ENCODE data around the gene SIL1. TPM values are rescaled to one million over a fixed set of nuclear protein-coding genes. Genes with fewer than 3 reads are reported as not detected.

SIL1 gene
- total RNA-seq, 1 experiment from 2014 or later, result 46.5 TPM

GRCh38 chr5:138965626-138966025 is 232.5 kb downstream of the SIL1 start:
- no peaks in the 10 kb centered on the region for H3F3A ChIP-seq (ENCODE audit: insufficient read depth, low read depth)
- H3K4me1 ChIP-seq (replicated peaks; ENCODE audit: insufficient read depth), result peaks cover 4% of the 10 kb centered on the region; the same call in 1 of the 2 replicates
- POLR2A ChIA-PET (ENCODE audit: unreplicated experiment), result no interaction called here
- intact Hi-C loops (cut with micrococcal nuclease; ENCODE audit: unreplicated experiment), result no loop called here
- no peak overlapping the region for H3K4me2 ChIP-seq
- H3K27me3 ChIP-seq (ENCODE audit: insufficient read depth, low read depth), result no peaks in the 10 kb centered on the region
- CTCF ChIA-PET, result interaction anchor here (0.6 kb wide), 1 partner anchor 233 kb away, joined by 5 read pairs; no protein-coding TSS in a partner anchor
- H3K9me3 ChIP-seq (ENCODE audit: insufficient read depth, low read depth), result no peaks in the 10 kb centered on the region
- H3K27ac ChIP-seq, result no peak overlapping the region
- BruUV-seq (replicated peaks), result no TSS peak
- H2AFZ ChIP-seq, result no peak overlapping the region
- H3K79me2 ChIP-seq (ENCODE audit: low read depth), result no peaks in the 10 kb centered on the region
- no peak for DNase-seq
- H4K20me1 ChIP-seq (ENCODE audit: insufficient read depth), result no peaks in the 10 kb centered on the region
- H3K36me3 ChIP-seq (ENCODE audit: low read depth), result no peaks in the 10 kb centered on the region
- TF ChIP-seq CTCF (conservative IDR thresholded peaks at IDR 0.05) (no peak), EZH2 (IDR thresholded peaks at IDR 0.05; ENCODE audit: low read depth) (no peak)
- no peaks in the 10 kb centered on the region for H3K9me2 ChIP-seq (ENCODE audit: insufficient read depth)
- no peak overlapping the region for H3K4me3 ChIP-seq

GRCh38 chr5:138964647-138965201 is 233.4 kb downstream of the SIL1 start:
- intact Hi-C loops (cut with micrococcal nuclease; ENCODE audit: unreplicated experiment), result no loop called here
- H3K27me3 ChIP-seq (ENCODE audit: insufficient read depth, low read depth), result no peaks in the 10 kb centered on the region
- no peak for DNase-seq

GRCh38 chr5:138963763-138964371 is 234.3 kb downstream of the SIL1 start:
- no peaks in the 10 kb centered on the region for H3K27me3 ChIP-seq (ENCODE audit: insufficient read depth, low read depth)
- H3K27ac ChIP-seq, result no peak overlapping the region
- DNase-seq, result no peak
- TF ChIP-seq EZH2 (IDR thresholded peaks at IDR 0.05; ENCODE audit: low read depth) (no peak), CTCF (conservative IDR thresholded peaks at IDR 0.05) (no peak)
- ChIA-PET POLR2A (ENCODE audit: unreplicated experiment) (no interaction called here), CTCF (no interaction called here)
- no peak overlapping the region for H3K4me2 ChIP-seq
- H3K4me1 ChIP-seq (replicated peaks; ENCODE audit: insufficient read depth), result peaks cover 4% of the 10 kb centered on the region; the same call in 1 of the 2 replicates
- no TSS peak for BruUV-seq (replicated peaks)
- H3K9me3 ChIP-seq (ENCODE audit: insufficient read depth, low read depth), result no peaks in the 10 kb centered on the region
- no peak overlapping the region for H3K4me3 ChIP-seq
- intact Hi-C loops (cut with micrococcal nuclease; ENCODE audit: unreplicated experiment), result no loop called here
- H3K79me2 ChIP-seq (ENCODE audit: low read depth), result no peaks in the 10 kb centered on the region
- H3K36me3 ChIP-seq (ENCODE audit: low read depth), result no peaks in the 10 kb centered on the region
- H2AFZ ChIP-seq, result no peak overlapping the region
- no peaks in the 10 kb centered on the region for H4K20me1 ChIP-seq (ENCODE audit: insufficient read depth)
- H3K9me2 ChIP-seq (ENCODE audit: insufficient read depth), result 0 out of 2 replicates have a peak, but pooled peaks cover 3% of the 10 kb centered on the region
- no peaks in the 10 kb centered on the region for H3F3A ChIP-seq (ENCODE audit: insufficient read depth, low read depth)

More at GRCh38 chr5:138964647-138965201, 233.4 kb downstream of the SIL1 start:
- Histone ChIP-seq H3K79me2 (ENCODE audit: low read depth) (no peaks in the 10 kb centered on the region), H3K9me3 (ENCODE audit: insufficient read depth, low read depth) (no peaks in the 10 kb centered on the region), H3F3A (ENCODE audit: insufficient read depth, low read depth) (no peaks in the 10 kb centered on the region), H2AFZ (no peak overlapping the region), H3K9me2 (ENCODE audit: insufficient read depth) (no peaks in the 10 kb centered on the region), H3K27ac (no peak overlapping the region), H3K36me3 (ENCODE audit: low read depth) (no peaks in the 10 kb centered on the region), H3K4me1 (replicated peaks; ENCODE audit: insufficient read depth) (peaks cover 4% of the 10 kb centered on the region; the same call in 1 of the 2 replicates), H3K4me3 (no peak overlapping the region), H4K20me1 (ENCODE audit: insufficient read depth) (no peaks in the 10 kb centered on the region), H3K4me2 (no peak overlapping the region)
- no TSS peak for BruUV-seq (replicated peaks)
- ChIA-PET CTCF (no interaction called here), POLR2A (ENCODE audit: unreplicated experiment) (no interaction called here)
- no peak for TF ChIP-seq EZH2 (IDR thresholded peaks at IDR 0.05; ENCODE audit: low read depth)
- TF ChIP-seq CTCF (conservative IDR thresholded peaks at IDR 0.05), result no peak
